NCI-H1436 (cell line): Measurements from ENCODE around the gene CD69.

Experiments
- DNase-seq: peaks from one replicate; lab custom pipeline; 2025; lab: John Stamatoyannopoulos, UW

Gene CD69

DNA sequence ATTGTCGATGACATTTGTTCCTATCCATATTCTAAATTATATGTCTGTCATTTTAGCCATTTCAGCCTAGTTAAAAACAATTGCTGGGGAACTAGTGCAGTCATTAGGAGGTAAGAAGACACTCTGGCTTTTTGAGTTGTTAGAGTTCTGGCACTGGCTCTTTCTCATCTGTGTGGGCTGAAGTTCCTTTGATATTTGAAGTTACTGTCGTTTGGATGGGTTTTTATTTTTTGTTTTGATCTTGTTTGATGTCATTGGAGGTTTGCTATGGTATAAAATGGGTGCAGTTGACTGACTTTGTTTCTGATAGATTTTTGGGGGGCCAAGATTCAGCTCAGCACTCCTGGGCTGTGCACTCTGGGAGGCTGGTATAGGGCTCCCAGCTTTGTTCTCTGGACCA, 20.7 kb upstream of the CD69 start:
- DNase-seq = no peak

DNA sequence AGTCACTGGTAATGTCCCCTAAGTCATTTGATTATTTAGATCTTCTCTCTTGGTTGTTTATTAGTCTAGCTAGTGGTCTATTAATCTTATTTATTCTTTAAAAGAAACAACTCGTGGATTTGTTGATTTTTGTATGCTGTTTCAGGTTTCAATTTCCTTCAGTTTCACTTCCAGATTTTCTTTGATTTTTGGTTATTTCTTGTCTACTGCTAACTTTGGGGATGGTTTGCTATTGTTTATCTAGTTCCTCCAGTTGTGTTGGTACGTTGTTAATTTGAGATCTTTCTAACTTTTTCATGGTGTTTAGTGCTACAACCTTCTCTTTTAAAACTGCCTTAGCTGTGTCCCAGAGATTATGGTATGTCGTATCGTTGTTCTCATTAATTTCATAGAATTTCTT, 18.5 kb upstream of the CD69 start:
- DNase-seq = no peak

DNA sequence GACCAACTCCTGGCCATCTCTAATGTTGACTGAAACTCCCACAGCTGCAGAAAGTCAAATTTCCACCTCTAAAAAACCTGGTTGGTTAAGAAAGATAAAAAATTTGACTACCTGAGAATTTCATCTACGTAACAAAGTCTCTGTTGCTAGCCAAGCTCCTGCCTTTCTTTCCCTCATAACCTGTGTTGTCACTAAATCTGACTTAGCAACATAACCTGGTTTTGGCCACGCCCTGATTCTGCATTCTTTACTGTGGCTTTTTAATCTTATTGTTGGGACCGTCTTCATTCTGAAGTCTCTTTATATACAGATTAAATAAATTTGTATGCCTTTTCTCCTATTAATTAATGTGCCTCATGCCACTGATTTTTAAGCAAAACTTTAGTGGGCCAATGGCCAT, 16.1 kb upstream of the CD69 start:
- DNase-seq = no peak

DNA sequence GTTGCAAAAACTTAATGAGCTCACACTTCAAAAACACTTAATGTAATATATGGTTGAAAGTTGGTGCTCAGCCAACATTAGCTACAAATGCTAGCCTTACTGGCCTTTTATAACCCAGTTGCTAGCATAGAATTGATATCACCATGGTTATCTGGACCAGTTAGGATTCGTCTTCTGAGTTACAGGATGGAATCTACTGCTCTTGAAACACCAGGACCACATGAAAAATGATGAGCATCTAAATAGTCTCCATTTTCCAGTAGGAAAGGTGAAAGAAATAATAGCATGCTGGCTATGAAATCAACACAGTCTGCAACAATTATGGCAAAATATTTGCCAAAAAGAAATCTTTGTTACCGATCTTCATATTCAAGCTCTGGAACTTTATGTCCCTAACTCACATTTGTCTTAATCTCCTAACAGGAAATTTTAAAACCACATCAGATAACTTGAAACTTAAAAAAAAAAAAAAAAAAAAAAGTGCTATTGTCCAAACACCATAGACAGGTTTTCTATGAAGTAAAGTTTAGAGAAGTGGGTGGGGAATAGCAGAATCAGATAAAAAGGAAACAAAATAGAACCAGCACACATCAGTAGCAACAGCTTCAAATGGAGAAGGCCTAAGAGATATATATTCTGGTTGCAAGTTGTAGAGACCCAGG, 12.6 kb upstream of the CD69 start:
- DNase-seq = no peak

DNA sequence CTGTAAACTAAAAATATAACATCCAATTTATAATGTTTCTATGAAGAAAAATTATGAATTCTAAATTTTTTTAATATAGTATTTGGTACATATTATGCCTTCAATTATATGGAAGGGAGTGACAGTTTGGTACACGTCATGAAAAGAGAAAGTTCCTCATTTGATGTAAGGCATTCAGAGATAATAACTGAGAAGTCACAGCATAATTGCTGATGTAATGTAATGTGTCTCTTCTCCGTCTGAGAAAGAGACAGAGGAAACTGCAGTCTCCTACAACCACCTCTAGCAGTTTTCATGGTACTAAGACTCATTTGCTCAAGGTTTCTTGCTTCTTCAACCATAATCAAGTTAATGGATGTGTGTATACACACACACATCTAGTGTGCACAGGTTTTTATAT, 2.3 kb upstream of the CD69 start:
- DNase-seq = no peak

DNA sequence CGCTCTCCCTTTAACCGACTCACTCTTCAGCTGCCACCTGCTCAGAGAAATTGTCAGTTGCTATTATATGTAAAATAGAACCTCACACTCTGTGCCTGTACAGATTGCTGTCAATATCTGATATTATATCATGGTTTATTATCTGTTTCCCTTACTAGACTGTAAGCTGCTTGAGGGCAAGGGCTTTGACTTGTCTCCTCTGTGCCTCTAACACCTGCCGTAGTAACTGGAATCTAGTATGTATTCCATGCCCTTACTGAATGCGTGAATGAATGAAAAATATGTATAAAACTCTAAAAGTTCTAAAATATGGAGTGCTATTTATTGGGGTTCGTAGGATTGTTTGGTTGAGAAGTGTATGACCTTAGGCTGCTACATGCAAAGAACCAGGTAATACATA, 1.7 kb upstream of the CD69 start:
- no peak for DNase-seq

DNA sequence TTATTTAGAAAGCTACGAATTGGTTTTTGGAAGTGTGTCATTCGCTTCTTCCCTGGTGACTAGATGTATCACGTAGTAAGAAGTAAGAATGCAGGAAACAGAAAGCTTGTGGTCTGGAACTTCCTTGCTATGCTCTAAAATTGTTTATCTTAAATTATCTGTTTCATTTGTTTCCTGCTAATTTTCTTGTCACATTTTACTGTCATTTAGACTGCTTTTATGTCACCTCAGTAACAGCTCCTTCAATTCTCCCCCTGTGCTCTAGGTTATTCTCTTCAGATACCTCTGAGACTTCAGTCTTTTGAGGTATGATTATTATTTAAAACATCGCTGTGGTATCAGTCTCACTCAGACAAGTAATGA, 699 bp upstream of the CD69 start:
- DNase-seq = no peak

DNA sequence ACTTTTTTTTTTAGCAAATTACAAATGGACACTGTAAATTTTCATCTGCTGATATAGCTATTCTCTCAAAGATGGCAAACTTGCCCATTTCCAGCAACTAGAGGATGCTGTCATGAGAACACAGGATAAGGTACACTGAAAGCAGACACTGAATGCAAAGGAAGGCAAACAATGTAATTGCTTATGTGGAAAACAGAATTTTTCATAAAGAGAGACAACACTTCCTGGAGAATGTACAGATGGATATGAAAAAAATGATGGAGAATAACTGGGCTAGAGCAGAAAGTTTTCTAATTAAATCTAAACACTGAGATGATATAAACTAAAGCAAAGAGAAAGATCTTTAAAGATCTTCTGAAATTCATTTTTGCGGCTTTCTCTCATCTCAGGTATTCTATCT, 581 bp downstream of the CD69 start:
- no peak for DNase-seq

DNA sequence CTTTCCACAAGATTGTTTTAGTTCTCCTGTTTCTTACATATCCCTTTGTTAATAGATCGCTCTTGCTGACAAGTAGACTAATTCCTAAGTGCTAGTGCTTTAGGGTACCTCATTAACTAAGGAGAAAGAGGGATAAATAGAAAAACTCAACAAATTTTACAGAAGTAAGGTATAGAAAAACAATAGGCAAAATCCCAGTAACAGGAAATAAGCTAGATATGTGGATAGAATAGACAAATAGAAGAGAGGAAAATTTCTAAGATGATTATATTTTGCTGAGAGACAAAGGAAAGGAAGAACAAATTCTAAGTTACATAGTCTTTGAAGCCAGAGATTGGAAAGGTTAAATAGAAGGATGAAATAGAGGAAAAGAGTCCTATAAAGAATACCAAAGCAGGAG, 1.0 kb downstream of the CD69 start:
- no peak for DNase-seq

DNA sequence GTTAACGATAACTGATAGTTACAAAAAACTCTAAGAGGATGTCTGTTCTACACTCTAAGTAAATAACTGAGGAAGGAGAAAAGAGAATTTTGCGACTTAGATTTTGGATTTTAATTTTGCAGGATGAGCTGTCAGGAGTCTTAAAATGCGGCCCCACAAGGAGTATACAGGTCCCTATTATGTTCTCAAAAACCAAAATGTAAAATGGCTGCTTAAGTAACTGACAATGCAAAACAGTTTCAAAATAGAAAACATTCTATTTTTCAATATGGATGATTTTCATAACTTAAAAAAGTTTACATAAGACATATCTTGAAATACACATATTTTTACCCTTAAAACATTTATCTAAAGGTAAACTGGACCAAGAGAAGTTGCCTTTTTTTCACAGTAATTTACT, 2.6 kb downstream of the CD69 start:
- no peak for DNase-seq

DNA sequence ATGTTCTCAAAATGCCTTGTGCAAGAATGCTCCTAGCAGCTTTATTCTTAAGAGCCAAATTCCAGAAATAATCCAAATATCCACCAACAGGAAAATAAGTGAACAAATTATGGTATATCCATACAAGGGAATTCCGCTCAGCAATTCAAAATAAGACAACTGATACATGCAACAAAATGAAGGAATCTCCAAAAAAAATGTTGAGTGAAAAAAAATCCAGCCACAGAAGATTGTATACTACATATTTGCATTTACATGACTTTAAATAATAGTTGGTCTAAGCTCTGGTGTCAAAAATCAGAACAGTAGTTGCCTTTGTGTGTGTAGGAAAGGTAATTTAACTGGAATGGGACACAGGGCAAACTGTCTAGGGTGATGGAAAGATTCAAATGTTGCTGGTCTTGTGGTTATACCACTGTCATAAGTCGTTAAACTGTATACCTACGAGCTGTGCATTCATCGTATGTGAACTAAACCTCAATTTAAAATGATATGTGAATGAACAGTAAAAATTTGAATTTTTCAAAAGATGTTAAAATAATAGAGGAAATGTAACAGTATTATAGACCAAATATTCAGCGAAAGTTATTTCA, 3.2 kb downstream of the CD69 start:
- no peak for DNase-seq

DNA sequence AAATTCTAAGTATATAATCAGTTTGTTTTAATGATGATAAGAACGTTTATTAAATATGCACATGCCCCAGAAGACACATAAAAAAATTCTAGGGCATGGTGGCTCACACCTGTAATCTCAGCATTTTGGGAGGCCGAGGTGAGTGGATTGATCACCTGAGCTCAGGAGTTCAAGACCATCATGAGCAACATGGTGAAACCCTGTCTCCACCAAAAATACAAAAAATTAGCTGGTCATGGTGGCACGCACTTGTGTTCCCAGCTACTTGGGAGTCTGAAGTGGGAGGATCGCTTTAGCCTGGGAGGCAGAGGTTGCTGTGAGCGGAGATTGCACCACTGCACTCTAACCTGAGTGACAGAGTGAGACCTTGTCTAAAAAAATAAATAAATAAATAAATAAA, 4.0 kb downstream of the CD69 start:
- DNase-seq = no peak

DNA sequence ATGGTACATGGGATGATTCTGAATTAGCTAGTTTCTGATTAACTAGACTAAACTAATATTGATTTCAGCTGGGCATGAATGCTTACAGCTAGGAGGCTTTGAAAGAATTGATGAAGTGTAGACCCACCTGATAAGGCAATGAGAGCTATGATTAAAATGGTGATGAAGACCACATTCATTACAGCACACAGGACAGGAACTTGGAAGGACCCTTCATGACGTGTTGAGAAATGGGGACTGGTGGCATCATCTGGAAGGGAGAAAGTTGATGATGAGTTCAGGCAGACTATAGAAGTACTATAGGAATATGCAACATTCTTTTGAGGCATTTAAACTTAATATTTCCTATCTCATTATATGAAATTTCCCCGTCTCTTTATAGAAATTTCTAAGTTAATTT, 4.5 kb downstream of the CD69 start:
- no peak for DNase-seq

DNA sequence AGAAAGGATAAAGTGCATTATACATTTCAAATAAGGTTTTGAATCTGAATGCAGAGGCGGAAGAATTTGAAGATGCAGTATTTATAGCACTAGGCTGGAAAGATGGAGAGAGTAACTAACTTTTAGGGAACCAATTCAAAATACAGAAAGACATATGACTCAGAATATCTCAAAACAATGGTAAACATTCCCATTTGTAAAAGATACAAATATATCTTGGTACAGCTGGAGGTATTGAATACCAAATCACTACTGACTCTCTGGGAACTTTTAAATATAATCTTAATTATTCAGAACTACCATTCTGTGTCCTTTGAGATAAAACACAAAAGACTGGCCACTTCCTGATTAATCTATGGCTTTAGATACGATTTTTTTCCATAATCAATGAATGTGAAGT, 5.1 kb downstream of the CD69 start:
- DNase-seq = no peak

DNA sequence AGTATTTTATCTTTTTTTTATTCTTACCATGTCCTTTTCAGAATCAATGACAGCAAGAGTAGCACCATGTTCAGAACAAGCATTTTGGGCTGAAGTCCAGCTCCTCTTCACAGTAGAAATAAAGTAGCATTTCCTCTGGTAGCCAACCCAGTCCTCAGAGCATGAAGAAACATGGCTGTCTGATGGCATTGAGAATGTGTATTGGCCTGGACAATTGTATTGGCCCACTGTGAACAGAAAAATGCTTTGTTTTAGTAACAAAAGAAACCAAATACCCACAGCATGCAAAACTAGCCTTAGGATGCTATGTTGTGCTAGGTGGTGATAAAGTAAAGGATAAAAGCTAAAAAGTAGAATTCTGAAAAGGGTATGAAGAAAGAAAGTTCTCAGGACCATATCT, 5.7 kb downstream of the CD69 start:
- DNase-seq = no peak

DNA sequence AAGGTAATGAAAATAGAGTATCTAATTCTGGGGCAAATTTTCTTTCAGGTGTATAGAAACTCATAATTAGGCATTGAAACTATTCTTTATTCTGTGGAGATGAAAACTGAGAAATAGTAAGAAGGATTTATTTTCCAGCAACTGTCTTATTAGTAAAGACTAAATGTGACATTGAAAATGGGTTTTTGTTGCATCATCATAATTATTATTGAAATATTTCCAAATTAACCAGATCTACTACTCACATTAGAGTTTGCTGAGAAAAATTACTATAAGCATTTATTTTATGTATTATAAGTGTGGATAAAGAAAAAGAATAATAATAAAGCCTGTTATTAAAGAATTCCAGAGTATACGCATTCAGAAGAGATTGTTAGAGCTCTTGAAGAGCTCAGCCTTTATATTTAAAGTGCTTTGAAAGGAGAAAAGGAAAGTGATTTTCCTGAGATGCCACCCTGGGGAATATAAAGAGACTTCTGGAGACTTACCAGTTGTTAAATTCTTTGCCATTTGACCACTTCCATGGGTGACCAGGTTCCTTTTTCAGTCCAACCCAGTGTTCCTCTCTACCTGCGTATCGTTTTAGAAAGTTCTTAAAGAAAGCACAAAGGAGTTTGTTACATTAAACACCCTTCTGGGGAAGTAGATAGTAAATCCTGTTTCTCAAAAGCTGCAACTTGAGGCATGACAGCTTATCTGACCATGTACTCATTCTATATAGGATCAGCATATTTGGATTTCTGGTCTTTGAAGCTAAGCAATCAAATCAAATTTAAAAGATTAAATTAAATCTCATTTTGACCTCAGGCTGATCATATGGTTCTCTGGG, 6.4 kb downstream of the CD69 start:
- no peak for DNase-seq

DNA sequence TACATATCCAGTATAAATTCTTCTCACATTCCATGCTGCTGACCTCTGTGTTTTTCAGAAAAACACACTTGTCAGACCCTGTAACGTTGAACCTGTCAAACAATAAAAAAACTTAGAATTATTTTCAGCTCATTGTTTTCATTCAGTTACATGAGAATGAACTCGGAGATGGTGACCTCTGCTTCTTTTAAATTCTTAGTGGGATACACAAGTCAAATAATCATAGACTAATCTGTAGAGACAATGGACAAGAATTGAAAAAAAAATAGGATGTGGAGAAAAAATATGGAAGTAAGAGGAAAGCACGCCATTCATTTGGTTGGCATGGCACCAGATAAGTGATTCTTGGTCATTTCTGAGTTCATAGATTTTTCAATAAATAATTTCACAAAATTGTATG, 7.2 kb downstream of the CD69 start:
- DNase-seq = no peak

DNA sequence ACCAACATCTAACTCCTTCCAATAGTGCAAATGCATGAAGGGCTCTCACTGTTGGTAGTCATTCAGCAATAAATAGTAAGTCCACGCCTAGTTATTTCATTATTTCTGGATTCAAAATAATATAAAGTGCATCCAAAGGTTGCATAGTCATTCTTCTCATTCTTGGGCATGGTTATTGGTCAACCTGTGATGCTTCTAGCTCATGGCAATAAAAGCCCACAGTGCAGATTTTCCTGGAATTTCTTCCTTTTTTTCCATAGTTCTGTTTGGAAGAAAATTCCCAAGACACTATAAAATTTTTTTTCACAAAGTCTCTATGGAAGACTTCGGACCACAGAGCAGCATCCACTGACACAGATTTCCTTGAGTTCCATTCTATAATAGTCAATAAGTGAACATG, 7.6 kb downstream of the CD69 start:
- no peak for DNase-seq

DNA sequence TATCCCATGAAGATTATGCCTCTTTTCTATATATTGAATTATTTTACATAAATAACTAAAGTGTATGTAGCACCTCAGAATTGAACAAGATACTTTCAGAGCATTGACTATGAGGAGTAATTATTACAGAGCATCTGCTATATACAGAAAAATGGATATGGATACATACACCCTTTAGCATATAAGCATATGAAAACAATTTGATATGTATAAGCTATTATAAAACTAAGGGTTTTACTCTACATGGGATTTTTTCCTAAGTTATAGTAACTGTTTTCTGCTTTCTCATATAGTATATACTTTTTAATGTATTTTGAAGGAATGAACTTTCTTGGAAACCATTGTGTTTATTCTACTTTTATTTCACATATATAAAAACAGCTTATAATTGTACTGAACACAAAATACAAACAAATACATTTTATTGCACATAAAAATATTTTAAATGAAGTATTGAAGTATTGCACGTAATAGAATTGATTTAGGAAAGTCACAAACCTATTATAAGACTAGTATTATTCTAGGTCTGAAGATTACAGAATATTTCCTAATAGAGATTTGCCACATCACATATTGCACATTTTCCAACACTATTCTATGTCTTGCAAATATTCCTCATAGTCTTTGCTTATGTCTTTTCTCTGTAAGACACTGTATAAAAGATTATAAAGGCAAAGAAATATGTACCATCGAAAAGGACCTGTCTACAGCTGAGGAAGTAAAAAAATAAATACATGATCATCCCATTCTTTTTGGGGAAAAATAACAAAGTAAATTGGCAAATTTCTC, 8.4 kb downstream of the CD69 start:
- no peak for DNase-seq

DNA sequence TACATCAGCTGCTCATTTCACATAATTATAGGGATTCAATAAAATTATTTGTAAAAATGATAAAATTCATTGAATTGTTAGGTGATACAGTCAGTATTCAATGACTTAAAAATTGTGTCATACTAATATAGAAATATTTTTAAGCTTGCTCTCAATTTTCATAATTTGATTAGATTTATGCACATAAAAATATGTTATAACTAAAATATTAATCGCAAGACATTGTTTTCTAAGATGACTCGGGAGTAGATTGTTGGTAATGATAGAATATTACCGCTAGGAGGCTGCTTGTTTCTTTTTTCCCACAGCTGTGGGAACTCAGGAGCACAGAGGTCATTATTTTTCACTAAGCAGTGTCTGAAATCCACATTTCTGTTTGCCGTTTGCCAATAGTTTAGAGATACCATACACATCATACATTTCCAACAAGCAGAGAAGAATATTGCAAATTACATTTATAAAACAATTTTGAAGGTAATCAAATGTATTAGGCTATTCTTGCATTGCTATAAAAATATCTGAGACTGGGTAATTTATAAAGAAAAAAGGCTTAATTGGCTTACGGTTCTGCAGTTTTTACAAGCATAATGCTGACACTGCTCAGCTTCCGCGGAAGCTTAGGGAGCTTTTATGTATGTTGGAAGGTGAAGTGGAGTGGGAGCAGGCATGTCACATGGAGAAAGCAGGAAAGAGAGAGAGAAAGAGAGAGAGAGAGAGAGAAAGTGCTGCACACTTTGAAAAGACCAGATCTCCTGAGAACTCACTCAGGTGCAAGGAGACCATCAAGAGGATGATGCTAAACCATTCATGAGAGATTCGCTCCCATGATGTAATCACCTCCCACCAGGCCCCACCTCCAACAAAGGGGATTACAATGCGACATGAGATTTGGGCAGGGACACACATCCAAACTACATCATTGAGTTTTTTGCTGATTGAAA, 9.2 kb downstream of the CD69 start:
- DNase-seq = no peak
